IPS DF 6.9 (cell line): ENCODE data around the gene ZBTB32.

Experiments used
- DNase-seq: peaks from one replicate; pipeline ENCODE4 v3.0.0-alpha.2; 2013; ENCODE audit warnings: low read depth, low spot score
- H3K27ac ChIP-seq: one replicate; pipeline ENCODE4 v1.5.1; 2013; ENCODE audit warnings: low read length, control low read depth
- H3K27me3 ChIP-seq: 2 replicates; pipeline ENCODE4 v1.6.1; 2013; ENCODE audit warnings: mild to moderate bottlenecking, low read length; ENCODE audit not compliant: control insufficient read depth, insufficient read depth
- H3K36me3 ChIP-seq: 2 replicates; pipeline ENCODE4 v1.6.1; 2013; ENCODE audit warnings: low read length; ENCODE audit not compliant: control insufficient read depth, insufficient read depth
- H3K4me1 ChIP-seq: 2 replicates; pipeline ENCODE4 v1.6.1; 2013; ENCODE audit warnings: low read length; ENCODE audit not compliant: control insufficient read depth, insufficient read depth
- H3K4me3 ChIP-seq: 2 replicates; pipeline ENCODE4 v1.5.1; 2013; ENCODE audit warnings: mild to moderate bottlenecking, low read length
- H3K9me3 ChIP-seq: 2 replicates; pipeline ENCODE4 v1.6.1; 2013; ENCODE audit warnings: low read length, inconsistent platforms; ENCODE audit not compliant: control insufficient read depth, insufficient read depth
- WGBS: extraction: QIAGEN DNeasy Blood & Tissue Kit; methylation state at CpG from one replicate; pipeline ENCODE4 v1.1.7; 2013; ENCODE audit warnings: mixed read lengths, missing lambda C conversion rate; ENCODE audit not compliant: insufficient read length, insufficient coverage; 5-methylcytosine and 5-hydroxymethylcytosine counted together

ZBTB32 gene

GRCh38 chr19:35727956-35728706, 23.8 kb downstream of the ZBTB32 start:
- no peak overlapping the region for H3K27ac ChIP-seq
- no peaks in the 10 kb centered on the region; the same call in 1 of the 2 replicates for H3K4me1 ChIP-seq
- no peaks in the 10 kb centered on the region for H3K27me3 ChIP-seq
- no peaks in the 10 kb centered on the region for H3K9me3 ChIP-seq
- no peak overlapping the region for H3K4me3 ChIP-seq
- no CpG with 5 or more reads among the region's 19 CpGs for WGBS
- DNase-seq, result no peak
- peaks cover 64% of the 10 kb centered on the region for H3K36me3 ChIP-seq

DNA sequence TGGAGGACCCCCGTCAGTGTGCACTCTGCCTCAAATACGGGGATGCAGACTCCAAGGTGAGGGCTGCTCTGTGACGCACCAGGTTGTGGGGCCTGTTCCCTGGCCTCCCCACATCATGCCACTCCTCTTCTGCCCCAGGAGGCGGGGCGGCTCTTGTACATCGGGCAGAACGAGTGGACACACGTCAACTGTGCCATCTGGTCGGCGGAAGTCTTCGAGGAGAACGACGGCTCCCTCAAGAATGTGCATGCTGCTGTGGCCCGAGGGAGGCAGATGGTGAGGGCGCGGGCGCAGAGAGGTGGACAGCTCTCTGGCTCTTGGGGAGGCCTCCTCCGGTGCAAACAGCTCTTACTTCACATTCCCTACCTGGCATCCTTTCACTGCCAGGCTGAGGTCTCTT, 24.7 kb downstream of the ZBTB32 start:
- Histone ChIP-seq H3K36me3 (peaks cover 64% of the 10 kb centered on the region), H3K27ac (no peak overlapping the region), H3K9me3 (no peaks in the 10 kb centered on the region), H3K4me1 (no peaks in the 10 kb centered on the region; the same call in 1 of the 2 replicates), H3K27me3 (no peaks in the 10 kb centered on the region), H3K4me3 (no peak overlapping the region)
- no peak for DNase-seq
- no CpG with 5 or more reads among the region's 18 CpGs for WGBS

DNA sequence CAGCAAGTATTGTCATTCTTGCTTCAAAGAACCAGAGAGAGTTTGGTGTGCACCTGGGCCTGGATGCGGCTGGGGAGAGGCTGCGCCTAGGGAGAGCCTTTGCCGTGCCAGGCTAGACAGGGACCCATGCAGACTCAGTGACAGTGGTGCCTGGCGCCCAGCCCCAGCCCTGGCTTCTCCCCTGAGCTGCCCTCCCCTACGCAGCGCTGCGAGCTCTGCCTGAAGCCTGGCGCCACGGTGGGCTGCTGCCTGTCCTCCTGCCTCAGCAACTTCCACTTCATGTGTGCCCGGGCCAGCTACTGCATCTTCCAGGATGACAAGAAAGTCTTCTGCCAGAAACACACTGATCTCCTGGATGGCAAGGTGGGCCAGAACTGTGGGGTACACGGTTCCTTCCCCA, 25.4 kb downstream of the ZBTB32 start:
- no CpG with 5 or more reads among the region's 11 CpGs for WGBS
- H3K4me1 ChIP-seq, result no peaks in the 10 kb centered on the region; the same call in 1 of the 2 replicates
- peaks cover 63% of the 10 kb centered on the region for H3K36me3 ChIP-seq

DNA sequence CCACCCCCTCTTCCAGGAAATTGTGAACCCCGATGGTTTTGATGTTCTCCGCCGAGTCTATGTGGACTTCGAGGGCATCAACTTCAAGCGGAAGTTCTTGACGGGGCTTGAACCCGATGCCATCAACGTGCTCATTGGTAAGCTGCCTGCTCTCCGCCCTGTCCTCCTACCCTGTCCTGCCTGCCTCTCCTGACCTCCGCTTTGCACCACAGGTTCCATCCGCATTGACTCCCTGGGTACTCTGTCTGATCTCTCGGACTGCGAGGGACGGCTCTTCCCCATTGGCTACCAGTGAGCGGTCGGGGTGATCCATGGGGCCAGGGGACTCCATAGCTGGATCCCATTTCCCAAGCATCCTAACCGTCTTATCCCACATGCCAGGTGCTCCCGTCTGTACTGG, 26.0 kb downstream of the ZBTB32 start:
- Histone ChIP-seq H3K4me1 (no peaks in the 10 kb centered on the region; the same call in 1 of the 2 replicates), H3K27ac (no peak overlapping the region), H3K36me3 (peaks cover 62% of the 10 kb centered on the region), H3K4me3 (no peak overlapping the region), H3K9me3 (no peaks in the 10 kb centered on the region), H3K27me3 (no peaks in the 10 kb centered on the region)
- no peak for DNase-seq
- no CpG with 5 or more reads among the region's 18 CpGs for WGBS

More for the DNA sequence above, 25.4 kb downstream of the ZBTB32 start:
- no peak overlapping the region for H3K27ac ChIP-seq
- DNase-seq, result no peak
- H3K9me3 ChIP-seq, result no peaks in the 10 kb centered on the region
- no peaks in the 10 kb centered on the region for H3K27me3 ChIP-seq
- H3K4me3 ChIP-seq, result no peak overlapping the region

- Histone ChIP-seq H3K36me3 (peaks cover 57% of the 10 kb centered on the region), H3K27me3 (no peaks in the 10 kb centered on the region), H3K4me1 (no peaks in the 10 kb centered on the region; the same call in 1 of the 2 replicates), H3K27ac (no peak overlapping the region), H3K4me3 (no peak overlapping the region), H3K9me3 (no peaks in the 10 kb centered on the region)
- no CpG with 5 or more reads among the region's 9 CpGs for WGBS
- no peak for DNase-seq
These were observed 27.0 kb downstream of the ZBTB32 start for GRCh38 chr19:35731353-35731752.

DNA sequence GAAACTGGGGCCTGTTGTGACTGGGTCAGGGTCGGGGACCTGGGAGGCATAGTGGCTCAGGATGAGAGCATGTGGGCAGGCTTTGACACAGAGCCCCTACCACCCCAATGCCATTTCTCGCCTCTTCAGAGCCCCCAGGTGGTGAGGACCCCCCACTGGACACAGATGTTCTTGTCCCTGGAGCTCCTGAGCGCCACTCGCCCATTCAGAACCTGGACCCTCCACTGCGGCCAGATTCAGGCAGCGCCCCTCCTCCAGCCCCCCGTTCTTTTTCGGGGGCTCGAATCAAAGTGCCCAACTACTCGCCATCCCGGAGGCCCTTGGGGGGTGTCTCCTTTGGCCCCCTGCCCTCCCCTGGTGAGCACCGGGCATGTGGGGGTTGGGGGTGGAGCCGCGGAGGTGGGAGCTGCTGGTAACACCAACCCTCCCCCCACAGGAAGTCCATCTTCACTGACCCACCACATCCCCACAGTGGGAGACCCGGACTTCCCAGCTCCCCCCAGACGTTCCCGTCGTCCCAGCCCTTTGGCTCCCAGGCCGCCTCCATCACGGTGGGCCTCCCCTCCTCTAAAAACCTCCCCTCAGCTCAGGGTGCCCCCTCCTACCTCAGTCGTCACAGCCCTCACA, 27.5 kb downstream of the ZBTB32 start:
- Histone ChIP-seq H3K9me3 (no peaks in the 10 kb centered on the region), H3K4me3 (no peak overlapping the region), H3K27ac (no peak overlapping the region), H3K4me1 (no peaks in the 10 kb centered on the region; the same call in 1 of the 2 replicates), H3K36me3 (peaks cover 59% of the 10 kb centered on the region), H3K27me3 (no peaks in the 10 kb centered on the region)
- no CpG with 5 or more reads among the region's 21 CpGs for whole genome bisulfite sequencing
- no peak for DNase-seq

DNA sequence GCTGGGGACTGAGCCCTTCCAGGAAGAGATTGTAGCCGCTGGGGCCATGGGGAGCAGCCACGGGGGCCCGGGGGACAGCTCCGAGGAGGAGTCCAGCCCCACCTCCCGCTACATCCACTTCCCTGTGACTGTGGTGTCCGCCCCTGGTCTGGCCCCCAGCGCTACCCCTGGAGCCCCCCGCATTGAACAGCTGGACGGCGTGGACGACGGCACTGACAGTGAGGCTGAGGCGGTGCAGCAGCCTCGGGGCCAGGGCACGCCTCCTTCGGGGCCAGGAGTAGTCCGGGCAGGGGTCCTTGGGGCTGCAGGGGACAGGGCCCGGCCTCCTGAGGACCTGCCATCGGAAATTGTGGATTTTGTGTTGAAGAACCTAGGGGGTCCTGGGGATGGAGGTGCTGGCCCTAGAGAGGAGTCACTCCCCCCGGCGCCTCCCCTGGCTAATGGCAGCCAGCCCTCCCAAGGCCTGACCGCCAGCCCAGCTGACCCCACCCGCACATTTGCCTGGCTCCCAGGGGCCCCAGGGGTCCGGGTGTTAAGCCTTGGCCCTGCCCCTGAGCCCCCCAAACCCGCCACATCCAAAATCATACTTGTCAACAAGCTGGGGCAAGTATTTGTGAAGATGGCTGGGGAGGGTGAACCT, 28.3 kb downstream of the ZBTB32 start:
- no peak overlapping the region for H3K27ac ChIP-seq
- no peaks in the 10 kb centered on the region for H3K27me3 ChIP-seq
- WGBS, result no CpG with 5 or more reads among the region's 25 CpGs
- peaks cover 54% of the 10 kb centered on the region for H3K36me3 ChIP-seq
- no peaks in the 10 kb centered on the region; the same call in 1 of the 2 replicates for H3K4me1 ChIP-seq
- no peaks in the 10 kb centered on the region for H3K9me3 ChIP-seq
- no peak for DNase-seq
- no peak overlapping the region for H3K4me3 ChIP-seq

GRCh38 chr19:35733180-35734125, 29.1 kb downstream of the ZBTB32 start:
- H3K27ac ChIP-seq, result no peak overlapping the region
- H3K36me3 ChIP-seq, result peaks cover 61% of the 10 kb centered on the region
- no peak for DNase-seq
- no CpG with 5 or more reads among the region's 35 CpGs for WGBS
- H3K9me3 ChIP-seq, result no peaks in the 10 kb centered on the region
- no peaks in the 10 kb centered on the region for H3K27me3 ChIP-seq
- no peaks in the 10 kb centered on the region; the same call in 1 of the 2 replicates for H3K4me1 ChIP-seq
- H3K4me3 ChIP-seq, result no peak overlapping the region

DNA sequence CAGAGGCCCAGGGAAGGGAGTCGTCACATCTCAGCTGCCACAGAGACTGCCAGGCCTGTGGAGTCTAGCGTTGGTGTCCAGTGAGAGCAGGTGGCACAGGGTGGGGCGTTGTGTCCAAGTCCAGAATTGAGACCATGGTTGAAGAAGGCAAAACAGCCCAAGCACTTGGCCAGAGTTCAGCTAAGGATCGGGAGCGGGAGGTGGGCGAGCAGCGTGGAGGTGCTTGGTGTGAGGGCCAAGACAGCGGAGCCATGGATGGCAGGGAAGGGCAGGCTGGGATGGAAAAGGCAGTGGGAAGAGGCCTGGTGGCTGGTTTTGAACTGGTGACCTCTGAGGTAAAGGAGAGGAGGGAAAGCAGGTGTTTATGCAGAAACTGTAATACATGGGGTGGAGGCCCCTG, 29.9 kb downstream of the ZBTB32 start:
- no CpG with 5 or more reads among the region's 8 CpGs for WGBS
- Histone ChIP-seq H3K27ac (no peak overlapping the region), H3K36me3 (peaks cover 57% of the 10 kb centered on the region), H3K4me3 (no peak overlapping the region), H3K4me1 (no peaks in the 10 kb centered on the region; the same call in 1 of the 2 replicates), H3K9me3 (no peaks in the 10 kb centered on the region), H3K27me3 (no peaks in the 10 kb centered on the region)
- no peak for DNase-seq

GRCh38 chr19:35734889-35735288, 30.5 kb downstream of the ZBTB32 start:
- no peaks in the 10 kb centered on the region for H3K9me3 ChIP-seq
- peaks cover 2% of the 10 kb centered on the region; the same call in 1 of the 2 replicates for H3K4me1 ChIP-seq
- DNase-seq, result no peak
- no peaks in the 10 kb centered on the region for H3K27me3 ChIP-seq
- H3K27ac ChIP-seq, result no peak overlapping the region
- peaks cover 51% of the 10 kb centered on the region for H3K36me3 ChIP-seq
- no CpG with 5 or more reads among the region's 5 CpGs for WGBS
- no peak overlapping the region for H3K4me3 ChIP-seq
